GM21423 (cell line): ENCODE measurements around the gene KIF26B.

Experiments
- ATAC-seq: cut with Tn5 transposase; IDR thresholded peaks from one replicate; pipeline ENCODE4 v1.9.1; 2021; ENCODE audit warnings: mild to moderate bottlenecking, moderate library complexity; ENCODE audit not compliant: unreplicated experiment

KIF26B gene

GRCh38 chr1:245234217-245235081 is 79.7 kb downstream of the KIF26B start:
- ATAC-seq, result no peak

DNA sequence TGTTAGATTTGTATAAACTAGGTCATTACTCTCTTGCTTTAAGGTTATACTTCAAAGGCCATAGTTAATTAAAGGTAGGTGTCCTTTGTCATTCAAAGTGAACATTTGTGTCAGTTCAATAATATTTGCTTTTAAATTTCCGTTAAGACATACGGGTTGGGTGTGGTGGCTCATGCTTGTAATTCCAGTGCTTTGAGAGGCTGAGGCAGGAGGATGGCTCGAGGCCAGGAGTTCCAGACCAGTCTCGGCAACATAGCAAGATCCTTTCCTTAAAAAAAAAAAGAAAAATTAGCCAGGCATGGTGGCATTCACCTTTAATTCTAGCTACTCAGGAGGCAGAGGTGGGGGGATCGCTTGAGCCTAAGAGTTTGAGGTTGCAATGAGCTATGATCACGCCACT is 80.4 kb downstream of the KIF26B start:
- ATAC-seq, result no peak

DNA sequence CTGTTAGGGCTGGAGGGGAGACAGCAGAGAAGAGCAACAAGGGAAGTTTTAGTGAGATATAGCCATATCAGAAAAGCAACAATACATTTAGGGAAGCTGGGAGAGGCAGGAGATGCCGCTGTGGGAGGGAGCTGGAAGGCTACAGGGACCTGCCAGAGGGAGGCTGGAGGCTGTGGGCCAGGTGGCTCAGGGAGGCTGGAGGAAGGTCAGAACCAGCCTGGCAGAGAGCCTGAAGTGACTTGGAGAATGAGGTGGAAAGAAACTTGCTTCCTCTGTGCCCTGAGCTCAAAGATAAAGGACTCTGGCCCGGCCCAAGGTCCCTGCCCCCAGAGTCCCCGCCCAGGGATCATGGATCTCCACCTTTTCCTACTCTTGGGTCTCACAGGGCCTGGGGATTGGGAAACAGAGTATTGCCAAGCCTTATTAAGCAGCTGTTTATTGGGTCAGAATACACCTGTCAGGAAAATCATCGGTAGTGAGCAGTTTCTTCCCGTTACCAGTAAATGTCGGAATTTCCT is 85.9 kb downstream of the KIF26B start:
- no peak for ATAC-seq

DNA sequence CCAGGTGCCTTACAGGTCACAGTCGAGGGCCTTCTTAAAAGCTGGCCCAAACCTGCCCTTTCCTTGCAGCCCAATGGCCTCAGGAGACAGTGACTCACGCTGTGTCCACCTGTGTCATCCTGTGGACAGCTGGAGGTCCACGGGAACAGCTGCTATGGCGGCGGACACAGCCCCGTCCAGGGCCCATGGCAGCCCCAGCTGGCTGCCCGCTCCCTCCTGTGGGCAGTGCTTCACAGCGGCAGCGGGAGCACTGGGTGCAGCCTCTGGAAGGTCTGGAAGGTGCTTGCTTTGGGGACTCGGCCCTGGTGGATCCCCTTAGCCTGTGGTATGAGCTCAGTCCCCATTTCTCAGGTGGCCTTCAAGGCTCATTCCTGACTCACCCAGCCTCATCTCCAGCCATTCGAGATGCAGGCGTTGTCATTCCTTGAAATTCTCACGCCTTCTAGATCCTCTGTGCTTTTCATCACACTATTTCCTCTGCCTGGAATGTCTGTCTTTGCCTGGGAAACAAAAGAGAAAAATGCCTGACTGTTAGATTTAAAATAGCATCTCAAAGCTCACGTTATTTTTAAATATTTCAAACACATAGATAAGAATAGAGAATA is 86.8 kb downstream of the KIF26B start:
- ATAC-seq, result no peak

- ATAC-seq, result no peak
These were observed 88.2 kb downstream of the KIF26B start for GRCh38 chr1:245242989-245243388.

GRCh38 chr1:245245021-245245667 is 90.4 kb downstream of the KIF26B start:
- ATAC-seq, result no peak

- no peak for ATAC-seq
These were observed 91.6 kb downstream of the KIF26B start for GRCh38 chr1:245246433-245246832.

GRCh38 chr1:245247356-245247755 is 92.6 kb downstream of the KIF26B start:
- ATAC-seq, result no peak

- no peak for ATAC-seq
These were observed 93.0 kb downstream of the KIF26B start for GRCh38 chr1:245247801-245248200.

DNA sequence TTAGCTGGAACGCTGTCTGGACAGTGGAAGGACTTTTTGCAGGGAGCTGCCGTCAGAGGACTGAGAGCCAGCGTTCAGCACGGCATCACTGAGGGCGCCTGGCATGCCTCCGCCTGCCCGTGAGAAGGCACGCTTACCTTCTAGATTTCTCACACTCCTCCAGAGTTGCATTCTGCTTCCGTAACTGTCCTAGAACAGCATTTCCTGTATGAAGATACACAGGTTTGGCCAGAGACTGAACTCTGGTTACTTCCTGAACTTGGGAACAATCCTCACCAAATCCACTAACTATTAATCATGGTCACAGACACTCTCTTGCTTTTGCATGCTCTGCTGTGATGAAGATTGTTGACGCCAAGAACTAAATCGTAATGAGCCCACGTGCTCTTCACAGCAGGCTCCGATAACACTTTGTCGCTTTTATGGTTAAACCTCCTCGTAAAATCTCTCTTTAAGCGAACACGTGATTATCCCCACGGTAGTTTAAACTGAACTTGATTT is 93.5 kb downstream of the KIF26B start:
- ATAC-seq, result no peak

- no peak for ATAC-seq
These were observed 101.0 kb downstream of the KIF26B start for GRCh38 chr1:245255783-245256182.

GRCh38 chr1:245256528-245256927 is 101.7 kb downstream of the KIF26B start:
- no peak for ATAC-seq

GRCh38 chr1:245258271-245258920 is 103.6 kb downstream of the KIF26B start:
- ATAC-seq, result no peak

DNA sequence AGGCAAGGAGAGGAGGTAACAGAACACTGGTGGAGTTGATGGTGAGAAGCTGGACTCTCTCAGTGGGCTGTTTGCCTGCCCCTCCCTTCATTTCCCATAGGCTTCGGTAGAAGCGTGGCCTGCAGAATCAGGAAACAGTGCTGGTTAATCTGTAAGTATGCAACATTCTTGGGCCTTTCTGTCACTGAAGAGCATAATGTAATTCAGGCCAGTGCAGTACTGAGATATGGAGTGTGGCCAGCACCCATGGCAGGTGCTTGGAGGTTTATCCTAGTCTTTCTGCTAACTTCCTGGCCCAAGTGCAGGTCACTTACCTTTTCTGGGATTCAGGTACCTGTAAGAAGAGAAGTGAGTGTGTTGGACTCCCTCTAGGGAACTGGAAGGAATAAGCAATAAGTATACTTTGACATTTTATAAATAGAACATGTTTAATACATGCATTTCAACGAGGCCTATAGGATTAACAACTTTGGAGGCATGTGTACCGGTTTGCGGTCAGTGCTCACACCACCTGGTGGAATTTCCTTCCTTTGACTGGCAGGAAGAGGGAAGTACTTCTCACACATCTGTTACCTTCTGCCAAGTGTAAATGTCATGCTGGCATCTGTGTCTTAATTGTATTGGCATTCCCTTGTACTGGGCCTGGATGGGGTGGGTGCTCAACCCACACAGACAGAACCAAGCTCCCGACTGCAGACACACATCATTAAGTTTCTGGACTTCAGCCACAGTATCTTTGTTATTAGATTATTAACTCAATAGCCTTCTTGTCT is 105.5 kb downstream of the KIF26B start:
- no peak for ATAC-seq

- ATAC-seq, result no peak
These were observed 106.1 kb downstream of the KIF26B start for GRCh38 chr1:245260883-245261282.

GRCh38 chr1:245261786-245262185 is 107.0 kb downstream of the KIF26B start:
- no peak for ATAC-seq

GRCh38 chr1:245263529-245264095 is 108.8 kb downstream of the KIF26B start:
- ATAC-seq, result no peak

- ATAC-seq, result no peak
These were observed 109.4 kb downstream of the KIF26B start for GRCh38 chr1:245264226-245264625.

DNA sequence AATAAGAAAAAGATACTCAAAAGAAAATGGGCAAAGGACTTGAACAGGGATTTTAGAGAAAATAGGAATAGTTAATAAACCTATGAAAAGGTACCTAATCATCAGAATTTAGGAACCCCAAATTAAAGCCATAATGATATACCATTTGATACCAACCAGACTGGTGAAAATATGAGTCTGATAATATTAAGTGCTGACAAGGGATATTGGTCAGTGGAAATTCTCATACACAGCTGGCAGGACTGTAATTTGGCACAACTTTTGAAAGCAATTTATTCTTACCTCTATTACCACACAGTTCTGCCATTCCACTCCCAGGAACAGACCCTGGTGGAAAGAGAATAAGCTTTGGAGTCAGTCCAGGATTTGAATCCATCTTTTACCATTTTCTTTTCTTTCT is 111.3 kb downstream of the KIF26B start:
- no peak for ATAC-seq

- no peak for ATAC-seq
These were observed 115.3 kb downstream of the KIF26B start for GRCh38 chr1:245270063-245270462.
